Hematopoietic multipotent progenitor cell (in vitro differentiated cells): ENCODE data around the gene TRIOBP. TPM values are rescaled to one million over a fixed set of nuclear protein-coding genes. Genes with fewer than 3 reads are reported as not detected.
"Not testable (repeated sequence)": the region's sequence is repeated elsewhere in the genome, so short reads cannot be mapped to it uniquely, and the experiment has no call there.

Experiments
- DNase-seq, 3 donors: peaks; one replicate each; pipeline ENCODE4 v3.0.0-alpha.2; 2011 to 2015; ENCODE audit warnings: low read depth in 2 of 3, low spot score in 2 of 3
- total RNA-seq: library from RNA; depleted of rRNA; stranded (reverse); fragments of >200 nt; gene quantifications from one replicate; pipeline ENCODE4 v1.2.3, GENCODE V29; 2012

The TRIOBP gene
- total RNA-seq, 1 donor = 59.2 TPM

GRCh38 chr22:37690901-37691504 lies 5.8 kb upstream of the TRIOBP start:
- no peak for DNase-seq

- DNase-seq = no peak
Observed at GRCh38 chr22:37692627-37693285, 4.1 kb upstream of the TRIOBP start.

GRCh38 chr22:37694131-37694530 lies 2.7 kb upstream of the TRIOBP start:
- not testable (repeated sequence) for DNase-seq

- not testable (repeated sequence) for DNase-seq
Observed at GRCh38 chr22:37696260-37696656, 590 bp upstream of the TRIOBP start.

GRCh38 chr22:37697538-37697835 lies 639 bp downstream of the TRIOBP start:
- DNase-seq = no peak

GRCh38 chr22:37701141-37701786 lies 4.4 kb downstream of the TRIOBP start:
- no peak for DNase-seq

- DNase-seq = no peak
Observed at GRCh38 chr22:37703906-37704305, 7.1 kb downstream of the TRIOBP start.

- DNase-seq = no peak
Observed at GRCh38 chr22:37704645-37705044, 7.8 kb downstream of the TRIOBP start.

- DNase-seq = no peak
Observed at GRCh38 chr22:37705205-37705604, 8.4 kb downstream of the TRIOBP start.

- no peak for DNase-seq
Observed at GRCh38 chr22:37708580-37709444, 12.0 kb downstream of the TRIOBP start.

- no peak for DNase-seq
Observed at GRCh38 chr22:37709445-37709765, 12.6 kb downstream of the TRIOBP start.

- DNase-seq = no peak
Observed at GRCh38 chr22:37710675-37711074, 13.8 kb downstream of the TRIOBP start.

GRCh38 chr22:37711490-37711889 lies 14.6 kb downstream of the TRIOBP start:
- DNase-seq = no peak

GRCh38 chr22:37713761-37714160 lies 16.9 kb downstream of the TRIOBP start:
- no peak for DNase-seq

GRCh38 chr22:37714634-37715033 lies 17.8 kb downstream of the TRIOBP start:
- no peak for DNase-seq

- no peak for DNase-seq
Observed at GRCh38 chr22:37715760-37716159, 18.9 kb downstream of the TRIOBP start.

GRCh38 chr22:37716708-37717107 lies 19.9 kb downstream of the TRIOBP start:
- no peak for DNase-seq

- DNase-seq = not testable (repeated sequence)
Observed at GRCh38 chr22:37717235-37717634, 20.4 kb downstream of the TRIOBP start.

GRCh38 chr22:37717746-37718305 lies 21.0 kb downstream of the TRIOBP start:
- DNase-seq = not testable (repeated sequence)

GRCh38 chr22:37725551-37726240 lies 28.8 kb downstream of the TRIOBP start:
- no peak for DNase-seq
